HS-5 (cell line): ENCODE results near the gene UBR2.

ENCODE experiments used
- DNase-seq: peaks from one replicate; pipeline ENCODE4 v3.0.0-alpha.2; 2012; ENCODE audit warnings: low read depth

Gene UBR2

DNA sequence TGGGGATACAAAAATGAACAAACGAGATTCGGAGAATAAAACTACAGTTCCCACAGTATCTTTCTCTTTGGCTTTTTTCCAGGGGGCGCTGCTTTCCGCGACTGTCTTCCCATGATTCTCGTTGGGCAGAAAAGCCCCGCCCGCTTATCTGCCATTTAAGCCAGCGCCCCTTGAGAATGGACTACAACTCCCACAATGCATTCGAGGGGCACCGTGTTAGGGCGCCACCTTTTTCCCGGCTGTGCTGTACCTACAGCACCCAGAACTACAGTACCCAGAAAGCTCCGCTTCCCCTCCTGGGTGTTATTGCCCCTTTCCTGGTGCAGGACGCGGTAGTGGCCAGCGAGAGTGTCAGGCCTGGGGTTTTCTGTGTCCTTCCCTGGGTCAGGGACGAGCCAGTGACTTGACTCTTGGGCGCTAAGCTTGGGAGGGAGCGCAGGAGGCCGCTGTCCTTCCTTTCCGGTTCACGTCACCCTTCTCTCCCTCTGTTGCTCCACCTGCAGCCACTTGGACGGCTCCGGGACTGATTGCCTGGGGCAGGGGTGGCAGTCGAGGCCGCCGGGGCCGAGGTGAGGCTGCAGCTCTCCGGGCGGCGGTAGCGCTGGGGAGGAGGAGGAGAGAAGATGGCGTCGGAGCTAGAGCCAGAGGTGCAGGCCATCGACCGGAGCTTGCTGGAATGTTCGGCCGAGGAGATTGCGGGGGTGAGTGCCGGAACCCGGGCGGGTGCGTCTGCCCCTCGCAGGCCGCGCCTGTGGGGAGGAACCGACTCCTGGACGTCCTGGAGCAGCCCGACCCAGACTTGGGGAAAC, at the start of gene UBR2:
TSS of gene UBR2 (plus strand) at position 333 of the 809 bp plus-strand sequence. CDS start at position 624, 291 bp downstream.
- DNase-seq, result peak; percentile 96

DNA sequence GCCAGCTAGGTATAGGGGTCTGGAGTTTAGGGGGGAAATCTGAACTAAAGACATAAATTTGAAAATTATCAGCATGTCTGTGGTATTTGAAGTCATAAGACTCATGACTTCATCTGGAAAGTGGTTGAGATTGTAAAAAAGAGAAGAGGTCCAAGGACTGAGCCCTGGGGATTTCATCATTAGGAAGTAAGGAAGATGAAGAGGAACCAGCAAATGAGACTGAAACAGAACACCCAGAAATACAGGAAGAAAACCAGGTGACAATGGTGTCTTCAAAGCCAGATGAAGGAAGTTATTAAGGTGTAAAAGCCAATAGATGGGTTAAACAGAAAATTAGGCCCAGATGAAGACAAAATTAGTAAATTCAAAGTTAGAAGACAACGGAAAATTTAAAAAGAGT, 49.1 kb upstream of the UBR2 start:
- DNase-seq, result no peak

DNA sequence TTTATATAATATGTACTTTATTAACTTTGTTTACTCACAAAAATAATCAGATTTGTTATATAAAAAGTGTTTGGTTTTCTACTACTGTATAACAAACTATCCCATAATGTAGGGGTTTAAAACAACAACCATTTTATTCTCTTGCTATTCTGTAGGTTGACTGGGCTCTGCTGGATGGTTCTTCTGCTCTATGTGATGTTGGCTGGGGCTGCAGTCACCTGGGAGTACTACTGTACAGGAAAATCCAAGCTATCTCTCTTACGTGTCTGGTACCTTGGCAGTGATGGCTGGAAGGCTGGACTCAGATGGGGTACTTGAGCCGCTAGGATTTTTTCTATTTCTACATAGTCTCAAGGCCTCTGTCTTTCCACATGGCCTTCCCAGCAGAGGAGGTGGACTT, 44.0 kb upstream of the UBR2 start:
- no peak for DNase-seq

DNA sequence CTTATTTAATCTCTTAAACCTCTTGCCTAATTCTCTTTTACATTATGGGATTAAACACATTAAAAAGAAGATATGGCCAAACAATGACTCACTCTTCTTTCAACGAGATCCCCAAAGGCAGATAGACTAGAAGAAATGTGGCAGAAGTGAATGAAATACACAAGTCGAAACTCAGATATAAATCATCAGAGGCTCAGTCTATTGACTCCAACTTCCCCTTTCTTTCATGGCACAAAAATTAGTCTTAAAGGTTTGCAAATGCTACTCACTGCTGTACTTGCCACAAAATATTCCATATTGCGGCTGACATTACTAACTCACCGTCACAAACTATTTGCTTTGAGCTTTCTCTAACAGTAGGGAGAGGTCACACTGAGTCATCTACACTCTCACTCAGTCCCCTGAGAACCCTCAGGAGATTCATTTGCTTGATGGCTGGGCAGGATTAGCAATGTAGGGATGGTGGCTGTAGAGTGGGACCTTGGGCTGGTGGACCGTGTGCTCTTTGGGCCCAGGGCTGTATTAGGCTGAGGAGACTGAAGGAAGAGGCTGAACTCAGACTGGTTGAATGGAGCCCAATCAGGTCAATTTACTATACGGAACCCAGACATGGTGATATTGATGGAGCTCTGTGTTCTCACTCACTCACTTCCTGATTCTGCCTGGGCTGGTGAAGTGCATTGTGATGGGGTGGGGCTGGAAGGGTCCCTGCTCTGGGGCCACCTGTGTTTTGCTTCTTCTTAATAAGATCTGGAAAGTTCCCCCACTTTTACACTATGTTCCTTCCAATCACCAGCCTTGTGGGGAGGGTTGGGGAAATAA, 42.8 kb upstream of the UBR2 start:
- DNase-seq, result peak; percentile 34

DNA sequence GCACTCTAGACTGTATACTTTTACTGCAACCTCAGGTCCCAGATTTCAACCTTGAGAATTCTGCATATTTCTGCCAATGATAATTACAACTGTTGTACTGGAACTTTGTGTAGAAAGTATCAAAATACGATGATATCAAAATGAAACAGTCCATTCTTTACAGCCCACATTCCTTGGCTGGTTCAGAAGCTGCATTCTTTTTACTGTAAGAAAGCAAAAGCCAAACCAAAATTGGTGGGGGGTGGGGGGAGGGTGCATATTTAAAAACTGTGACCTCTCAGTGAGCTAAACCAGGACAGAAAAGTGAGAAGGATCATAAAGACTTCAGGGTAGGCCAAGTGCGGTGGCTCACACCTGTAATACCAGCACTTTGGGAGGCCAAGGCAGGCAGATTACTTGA, 41.8 kb upstream of the UBR2 start:
- DNase-seq, result no peak

DNA sequence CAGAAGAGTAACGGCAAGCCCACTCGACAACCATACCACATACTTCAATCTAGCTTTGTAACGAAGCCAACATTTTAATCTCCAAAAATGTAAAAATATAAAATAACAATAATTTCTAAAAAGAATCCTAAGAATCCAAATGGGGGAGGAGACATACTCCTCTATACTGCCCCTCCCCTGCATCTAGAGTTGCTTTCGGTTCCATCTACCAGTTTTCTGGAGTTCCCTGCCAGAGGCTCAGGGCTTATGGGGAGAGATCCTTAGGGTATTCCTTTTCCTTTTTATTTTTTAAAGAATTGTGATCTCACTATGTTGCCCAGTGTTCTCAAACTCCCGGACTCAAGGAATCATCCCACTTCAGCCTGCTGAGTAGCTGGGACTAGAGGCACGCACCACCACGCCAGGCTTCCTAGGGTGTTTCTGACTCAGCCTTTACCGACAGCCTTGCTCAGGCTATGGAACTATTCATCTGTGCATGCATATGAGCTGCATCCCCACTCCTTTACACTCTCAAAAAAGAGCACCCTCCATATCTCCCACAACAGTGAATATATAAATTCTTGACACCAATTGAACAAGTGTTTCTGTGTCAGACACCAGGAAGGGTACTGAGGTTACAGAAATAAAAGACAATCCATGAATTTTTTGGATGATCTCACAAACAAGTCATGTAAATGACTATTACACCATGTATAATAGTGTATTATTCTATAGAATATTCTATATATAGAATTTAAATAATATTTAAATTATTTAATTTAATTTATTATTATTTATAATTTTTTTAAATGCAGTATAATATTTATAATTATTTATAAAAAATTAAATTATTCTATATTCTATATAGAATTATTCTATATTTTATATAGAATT, 40.7 kb upstream of the UBR2 start:
- no peak for DNase-seq

DNA sequence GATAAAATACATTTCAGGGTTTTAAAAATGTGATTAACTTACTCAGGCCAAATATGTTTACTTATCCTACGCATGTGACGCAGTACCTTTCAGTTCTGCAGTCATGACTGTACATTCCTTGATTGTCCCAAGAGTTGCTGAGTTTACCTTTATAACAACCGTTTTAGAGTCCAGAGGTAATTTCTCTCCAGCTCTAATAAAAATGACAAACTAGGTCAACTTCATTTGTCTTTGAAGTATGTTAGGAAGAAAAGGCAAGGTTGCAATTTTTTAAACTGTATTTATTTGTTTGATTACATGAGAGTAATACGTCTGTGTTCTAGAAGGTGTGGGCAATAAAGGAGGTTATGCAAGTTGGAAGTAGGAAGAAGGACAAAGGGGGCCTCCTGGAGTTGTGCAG, 38.6 kb upstream of the UBR2 start:
- DNase-seq, result no peak

DNA sequence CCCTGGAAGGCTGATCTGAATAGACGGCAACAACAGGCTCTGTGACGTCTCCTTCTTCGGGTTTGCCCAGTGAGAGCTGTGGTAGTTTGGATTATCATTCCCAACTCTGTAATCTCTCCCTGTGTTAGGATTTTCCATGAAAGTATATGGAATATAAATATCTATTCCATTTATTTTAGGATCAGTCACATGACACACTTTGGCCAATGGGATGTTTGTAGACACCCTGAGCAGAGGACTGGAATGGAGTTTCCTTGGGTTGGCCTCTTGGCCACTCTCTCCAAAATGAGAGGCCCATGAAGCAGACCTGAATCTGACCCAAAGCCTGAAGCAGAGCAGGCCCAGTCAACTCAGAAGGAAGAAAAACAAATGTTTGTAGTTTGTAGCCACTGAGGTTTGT, 37.2 kb upstream of the UBR2 start:
- DNase-seq, result no peak

DNA sequence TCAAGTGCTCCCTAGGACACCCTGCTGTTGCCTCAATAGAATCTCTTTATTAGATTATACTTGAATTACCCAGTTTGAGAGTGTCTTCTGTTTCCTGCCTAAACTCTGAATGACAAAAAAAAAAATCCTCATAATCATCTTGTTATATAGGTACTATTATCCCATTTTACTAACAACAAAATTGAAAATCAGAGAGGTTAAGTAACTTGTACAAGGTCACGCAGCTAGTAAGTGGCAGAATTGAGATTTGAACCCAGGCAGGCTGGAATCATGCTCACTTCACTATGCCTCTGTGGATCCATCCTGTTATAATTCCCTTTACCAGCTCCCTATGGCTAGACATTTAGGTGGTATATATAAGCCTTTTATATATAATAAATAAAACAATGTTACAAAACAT, 36.6 kb upstream of the UBR2 start:
- DNase-seq, result no peak

DNA sequence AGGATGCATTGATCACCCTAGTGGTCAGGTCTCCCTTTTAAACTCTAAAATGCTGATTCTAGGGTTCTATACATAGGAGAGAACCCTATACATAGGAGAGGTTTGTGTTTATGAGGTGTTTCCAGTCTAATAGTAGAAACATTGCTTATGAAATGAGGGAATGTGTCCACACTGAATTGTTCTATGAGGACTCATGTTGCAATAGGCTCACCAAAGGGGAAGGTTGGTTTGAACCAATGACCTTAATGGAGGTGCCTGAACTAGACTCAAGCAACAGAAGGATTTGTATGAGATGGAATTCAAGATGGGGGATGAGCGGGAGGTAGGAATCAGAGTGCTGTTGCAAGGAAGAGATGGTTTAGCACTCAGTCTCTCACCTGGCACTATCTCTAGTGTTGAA, 33.5 kb upstream of the UBR2 start:
- no peak for DNase-seq

DNA sequence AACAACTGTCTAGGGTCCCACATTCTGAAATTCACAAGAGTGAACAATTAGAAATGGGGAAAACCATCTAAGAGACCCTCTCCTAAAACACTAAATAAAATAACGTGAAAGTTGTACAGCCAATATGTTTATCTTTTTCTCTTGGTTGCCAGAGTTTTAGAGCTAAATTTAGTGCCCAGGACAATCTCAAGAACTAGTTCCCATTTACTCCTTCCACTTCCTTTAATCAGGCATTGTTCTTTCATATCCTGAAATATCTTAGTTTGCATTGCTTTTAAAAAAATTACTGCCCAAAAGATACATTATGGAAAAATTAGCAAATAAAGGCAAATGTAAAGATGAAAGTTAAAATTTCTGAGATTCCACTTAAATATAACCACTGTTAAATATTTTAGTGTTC, 33.1 kb upstream of the UBR2 start:
- DNase-seq, result no peak

DNA sequence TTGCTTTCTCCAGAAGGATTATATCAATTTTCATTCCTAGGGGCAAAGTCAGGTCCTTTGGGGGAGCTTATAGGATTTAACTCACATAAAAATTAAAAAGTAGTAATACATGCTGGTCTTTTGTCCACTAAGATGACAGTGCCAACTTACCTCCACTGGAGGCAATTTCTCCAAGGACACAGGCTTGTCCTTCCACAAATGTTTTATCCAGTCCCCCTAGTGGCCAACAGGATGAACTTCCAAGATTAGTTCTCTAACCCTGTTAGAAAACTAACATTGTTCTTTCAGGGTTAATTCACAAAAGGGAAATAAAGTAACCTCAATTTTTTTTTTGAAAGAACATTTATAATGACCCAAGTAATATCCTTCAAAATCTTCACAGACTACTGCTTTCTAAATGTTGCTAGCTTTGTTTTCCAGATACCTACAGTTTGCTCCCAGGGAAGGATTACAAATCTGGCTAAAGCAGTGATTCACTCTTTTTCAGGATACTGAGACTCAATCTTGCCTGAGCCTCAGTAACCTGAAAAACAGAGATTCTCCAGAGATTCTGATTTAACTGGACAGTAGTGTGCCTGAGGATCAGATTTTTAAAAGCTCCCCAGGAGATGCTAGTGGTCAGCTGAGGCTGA, 31.7 kb upstream of the UBR2 start:
- no peak for DNase-seq

DNA sequence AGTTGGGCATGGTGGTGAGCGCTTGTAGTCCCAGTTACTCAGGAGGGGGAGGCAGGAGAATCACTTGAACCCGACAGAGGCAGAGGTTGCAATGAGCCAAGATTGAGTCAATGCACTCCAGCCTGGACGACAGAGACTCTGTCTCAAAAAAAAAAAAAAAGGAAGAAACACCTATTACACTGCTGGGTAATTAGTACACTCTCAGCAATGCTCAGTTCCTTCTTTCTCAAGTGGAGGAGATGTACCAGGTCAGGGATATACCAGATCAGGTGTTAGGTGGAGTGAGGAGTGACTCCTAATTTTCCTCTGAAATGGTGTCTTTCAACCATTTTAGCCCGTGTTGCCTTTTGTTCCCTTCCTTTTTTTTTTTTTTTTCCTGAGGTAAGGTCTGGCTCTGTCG, 30.0 kb upstream of the UBR2 start:
- no peak for DNase-seq

DNA sequence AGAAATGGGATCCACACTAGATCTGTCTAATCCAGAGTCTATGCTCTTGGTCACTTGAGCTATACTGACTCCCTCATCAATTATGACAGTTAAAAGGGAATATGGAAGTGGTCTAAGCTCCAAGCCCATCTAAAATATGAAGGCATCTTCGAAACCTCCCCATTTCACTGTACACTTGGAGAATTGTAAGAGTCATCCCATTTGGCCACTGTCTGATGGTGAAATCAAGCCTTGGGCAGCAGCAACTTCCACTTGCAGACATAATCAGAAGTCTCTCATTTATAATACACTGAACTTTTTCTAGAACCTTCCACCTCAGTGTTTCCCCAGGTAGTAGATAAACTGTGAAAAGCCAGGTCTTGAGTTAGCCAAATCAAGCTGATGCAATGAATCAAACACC, 26.3 kb upstream of the UBR2 start:
- DNase-seq, result no peak

DNA sequence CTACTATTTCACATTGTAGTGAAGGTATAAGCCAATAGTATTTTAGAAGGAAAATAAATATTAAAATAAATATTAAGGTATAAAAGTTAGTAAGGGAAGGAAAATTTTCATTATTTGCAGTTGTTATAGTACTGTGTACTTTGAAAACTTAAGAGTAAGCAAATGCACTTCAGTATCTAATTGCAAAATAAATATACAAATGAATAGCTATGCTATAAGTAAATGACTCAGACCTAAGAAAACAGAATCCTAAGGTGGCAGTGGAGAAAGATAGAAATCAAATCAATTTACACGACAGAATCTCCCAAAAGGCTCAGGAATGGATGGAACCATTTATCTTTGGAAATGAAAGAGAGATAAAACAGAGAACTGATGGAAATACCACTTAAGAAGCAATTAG, 24.7 kb upstream of the UBR2 start:
- DNase-seq, result no peak

DNA sequence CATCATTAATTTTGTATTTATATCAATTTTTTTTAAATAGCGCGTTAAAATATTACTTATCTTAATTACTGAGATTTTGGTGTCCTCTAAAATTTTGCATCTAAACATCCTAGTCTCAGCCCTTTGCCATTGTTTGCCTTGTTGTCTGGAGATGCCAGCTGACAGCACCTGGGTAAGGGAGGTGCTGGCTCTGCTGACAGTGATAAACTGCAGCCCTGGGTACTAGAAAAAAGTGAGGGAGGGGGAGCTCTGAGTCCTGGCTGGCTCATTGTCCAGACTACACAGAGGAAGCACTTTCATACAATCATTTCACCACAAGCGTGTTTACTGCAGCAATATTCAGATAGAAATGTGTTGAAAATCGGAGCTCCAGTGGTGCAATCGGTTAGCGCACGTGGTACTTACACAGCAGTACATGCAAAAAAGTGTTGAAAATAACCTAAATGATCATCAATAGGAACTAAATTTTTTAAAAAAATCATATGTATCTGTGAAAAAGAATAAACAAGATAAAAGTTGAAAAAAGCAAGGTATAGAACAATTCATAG, 18.5 kb upstream of the UBR2 start:
- no peak for DNase-seq

DNA sequence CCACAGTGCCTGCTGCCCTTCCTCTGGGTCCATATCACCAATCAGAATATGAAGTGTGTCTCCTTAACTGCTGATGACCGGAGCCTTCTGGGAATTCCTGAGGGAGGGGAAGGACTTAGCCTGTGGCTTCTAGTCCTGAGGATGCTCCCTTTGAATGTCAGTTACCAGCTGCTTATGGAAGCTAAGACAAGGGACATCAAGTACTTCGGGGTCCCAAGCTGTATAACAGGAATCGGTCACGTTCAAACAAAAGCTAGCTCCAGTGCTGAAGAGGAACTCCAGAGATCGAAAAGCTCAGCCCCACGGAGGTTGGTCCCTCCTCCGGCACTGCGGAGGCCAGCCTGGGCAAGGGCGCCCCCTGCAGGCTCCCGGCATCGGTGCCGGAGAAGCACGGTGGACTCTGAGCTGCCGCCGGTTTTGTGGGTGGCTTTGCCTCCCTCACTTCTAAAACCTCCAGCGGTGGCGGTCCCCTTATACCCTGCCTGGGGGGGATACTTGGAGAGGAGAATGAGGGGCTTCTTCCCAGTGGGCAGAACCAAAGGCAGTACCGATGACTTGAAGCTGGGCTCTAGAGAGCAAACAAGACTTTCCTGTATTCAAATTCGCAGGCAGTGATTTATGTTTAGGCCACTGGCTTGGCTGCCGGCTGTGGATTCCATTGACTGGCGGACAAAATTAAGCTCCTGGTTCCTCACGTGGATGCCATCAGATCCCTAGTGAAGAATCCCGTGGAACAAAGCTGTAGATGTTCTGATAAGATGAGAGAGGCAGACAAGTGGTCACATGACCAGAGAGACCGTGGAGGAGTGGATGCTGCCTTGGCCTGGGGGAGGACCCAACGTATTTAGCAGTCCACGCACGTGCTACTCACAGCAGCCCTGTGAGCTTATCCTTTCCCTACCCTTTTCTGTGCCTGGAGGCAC, 16.2 kb upstream of the UBR2 start:
- no peak for DNase-seq

DNA sequence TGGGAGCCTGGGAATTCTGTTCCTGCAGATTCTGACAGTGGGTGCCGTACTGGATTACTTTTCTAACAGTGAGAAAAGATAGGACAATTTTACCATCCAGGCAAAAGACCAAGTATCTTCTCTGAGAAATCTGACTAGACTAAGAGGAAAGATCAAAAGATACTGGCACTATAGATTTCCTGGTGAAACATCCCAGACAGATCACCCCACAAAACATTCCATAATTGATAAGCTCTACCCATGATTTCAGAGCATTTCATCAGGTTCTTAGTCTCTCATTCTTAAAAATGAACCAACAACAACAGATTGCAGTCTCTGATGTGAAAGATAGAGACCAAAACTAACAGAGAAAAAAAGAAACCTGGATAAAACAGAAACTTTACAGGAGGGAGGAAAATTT, 13.6 kb upstream of the UBR2 start:
- DNase-seq, result no peak

DNA sequence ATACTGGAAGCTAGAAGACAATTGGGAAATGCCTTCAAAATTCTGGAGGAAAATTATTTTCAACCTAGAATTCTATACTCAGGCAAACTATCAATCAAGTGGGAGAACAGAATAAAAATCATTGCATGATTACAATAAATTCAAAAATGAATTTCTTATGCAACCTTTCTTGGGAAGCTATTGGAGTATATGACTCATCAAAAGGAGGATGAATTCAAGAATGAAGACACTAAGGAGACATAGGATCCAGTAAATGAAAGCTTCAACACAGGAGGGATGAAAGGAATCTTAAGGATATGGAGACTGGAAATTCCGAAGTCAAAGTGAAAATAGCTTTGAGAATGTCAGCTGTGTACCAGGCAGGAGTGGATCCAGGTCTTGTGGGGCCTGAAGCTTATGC, 12.6 kb upstream of the UBR2 start:
- DNase-seq, result no peak

DNA sequence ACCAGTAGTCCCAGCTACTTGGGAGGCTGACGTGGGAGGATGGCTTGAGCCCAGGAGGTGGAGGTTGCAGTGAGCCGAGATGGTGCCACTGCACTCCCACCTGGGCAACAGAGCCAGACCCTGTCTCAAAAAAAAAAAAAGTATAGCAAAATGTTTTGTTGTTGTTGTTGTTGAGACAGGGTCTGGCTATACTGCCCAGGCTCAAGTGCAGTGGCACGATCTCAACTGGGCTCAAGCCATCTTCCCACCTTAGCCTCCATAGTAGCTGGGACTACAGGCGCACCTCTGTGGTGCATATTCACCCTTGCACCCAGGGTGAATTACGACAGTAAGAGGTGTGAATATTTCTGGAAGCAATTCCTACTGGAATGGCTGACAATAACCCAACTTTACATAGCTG, 11.4 kb upstream of the UBR2 start:
- no peak for DNase-seq
